Cardiac muscle cell (in vitro differentiated cells and primary cell): ENCODE results near the gene VN1R5. TPM values are rescaled to one million over a fixed set of nuclear protein-coding genes. Genes with fewer than 3 reads are reported as not detected.
"Not testable (repeated sequence)": the region's sequence is repeated elsewhere in the genome, so short reads cannot be mapped to it uniquely, and the experiment has no call there.

Experiments
- DNase-seq, 2 donors: peaks; one replicate each; pipeline versions ENCODE4 v3.0.0 to v3.0.0-alpha.2; 2010 to 2017; ENCODE audit warnings: low read depth in 1 of 2, low spot score in 1 of 2
- H3K27ac ChIP-seq: fragments of 200-600 bp; sonication (generic); 2 replicates; pipeline ENCODE4 v1.5.1; 2016
- H3K27me3 ChIP-seq: fragments of 200-600 bp; sonication (generic); 2 replicates; pipeline ENCODE4 v1.6.0; 2016; ENCODE audit warnings: control low read depth
- H3K36me3 ChIP-seq: fragments of 200-600 bp; sonication (generic); 2 replicates; pipeline ENCODE4 v1.5.1; 2016; ENCODE audit warnings: control low read depth
- H3K4me1 ChIP-seq: fragments of 200-600 bp; sonication (generic); 2 replicates; pipeline ENCODE4 v1.8.1; 2017; ENCODE audit warnings: low read depth, mild to moderate bottlenecking, mixed run types
- H3K4me3 ChIP-seq: fragments of 200-600 bp; sonication (generic); 2 replicates; pipeline ENCODE4 v1.5.1; 2016; ENCODE audit warnings: mild to moderate bottlenecking
- H3K9me3 ChIP-seq: fragments of 200-600 bp; sonication (generic); 2 replicates; pipeline ENCODE4 v1.5.1; 2017; ENCODE audit warnings: low read depth, mild to moderate bottlenecking, control low read depth
- CTCF ChIP-seq: IDR thresholded peaks from 2 replicates; pipeline ENCODE4 v1.5.1; 2012; ENCODE audit warnings: low read depth, mild to moderate bottlenecking, low read length
- polyA plus RNA-seq: library from polyadenylated mRNA; unstranded; fragments of >200 nt; fragmentation: Nextera tagmentation; extraction: Ambion mirVana; gene quantifications from 2 replicates; pipeline ENCODE4 v1.2.1, GENCODE V29; 2016
- total RNA-seq: library from RNA; depleted of rRNA; stranded (reverse); fragments of >200 nt; gene quantifications from 2 replicates; pipeline ENCODE4 v1.2.3, GENCODE V29; 2016

Gene VN1R5
- total and polyA plus RNA-seq, 2 experiments from 2014 or later: not detected

GRCh38 chr1:247288341-247288740 is 32.5 kb downstream of the VN1R5 start:
- Histone ChIP-seq H3K36me3 (no peaks in the 10 kb centered on the region), H3K27me3 (no peaks in the 10 kb centered on the region), H3K9me3 (no peaks in the 10 kb centered on the region), H3K4me3 (no peak overlapping the region), H3K27ac (no peak overlapping the region), H3K4me1 (no peaks in the 10 kb centered on the region)
- no peak for DNase-seq
- TF ChIP-seq CTCF: no peak

GRCh38 chr1:247289274-247289892 is 33.5 kb downstream of the VN1R5 start:
- not testable (repeated sequence) for DNase-seq, H3K9me3 ChIP-seq, H3K4me1 ChIP-seq, H3K4me3 ChIP-seq, H3K27ac ChIP-seq, H3K36me3 ChIP-seq, H3K27me3 ChIP-seq

- Histone ChIP-seq H3K4me1 (no peaks in the 10 kb centered on the region), H3K4me3 (no peak overlapping the region), H3K27me3 (no peaks in the 10 kb centered on the region), H3K9me3 (no peaks in the 10 kb centered on the region), H3K36me3 (no peaks in the 10 kb centered on the region), H3K27ac (no peak overlapping the region)
- no peak for DNase-seq
- TF ChIP-seq CTCF: no peak
Observed at GRCh38 chr1:247290576-247290975, 34.7 kb downstream of the VN1R5 start.

DNA sequence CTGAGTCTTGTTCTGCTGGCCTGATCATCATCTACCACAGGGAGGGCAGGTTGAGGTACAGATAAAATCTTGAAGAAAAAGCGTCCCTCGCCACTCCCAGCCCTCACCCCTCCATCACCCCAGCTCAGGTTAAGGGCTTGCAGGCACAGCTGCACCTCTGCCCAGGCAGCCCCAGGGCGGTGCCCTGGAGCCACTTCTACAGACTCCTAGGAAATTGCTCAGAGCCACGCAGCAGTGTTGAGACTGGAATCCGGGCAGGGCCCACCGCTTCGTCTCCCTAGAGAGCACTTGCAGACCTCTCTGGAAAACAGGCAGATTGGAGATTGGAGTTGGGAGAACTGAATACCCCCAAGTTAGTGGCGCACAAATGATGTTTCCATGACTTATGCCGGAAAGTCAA is 35.3 kb downstream of the VN1R5 start:
- Histone ChIP-seq H3K27ac (no peak overlapping the region), H3K36me3 (no peaks in the 10 kb centered on the region), H3K9me3 (no peaks in the 10 kb centered on the region), H3K4me3 (no peak overlapping the region), H3K27me3 (no peaks in the 10 kb centered on the region), H3K4me1 (no peaks in the 10 kb centered on the region)
- TF ChIP-seq CTCF: no peak
- DNase-seq: no peak

DNA sequence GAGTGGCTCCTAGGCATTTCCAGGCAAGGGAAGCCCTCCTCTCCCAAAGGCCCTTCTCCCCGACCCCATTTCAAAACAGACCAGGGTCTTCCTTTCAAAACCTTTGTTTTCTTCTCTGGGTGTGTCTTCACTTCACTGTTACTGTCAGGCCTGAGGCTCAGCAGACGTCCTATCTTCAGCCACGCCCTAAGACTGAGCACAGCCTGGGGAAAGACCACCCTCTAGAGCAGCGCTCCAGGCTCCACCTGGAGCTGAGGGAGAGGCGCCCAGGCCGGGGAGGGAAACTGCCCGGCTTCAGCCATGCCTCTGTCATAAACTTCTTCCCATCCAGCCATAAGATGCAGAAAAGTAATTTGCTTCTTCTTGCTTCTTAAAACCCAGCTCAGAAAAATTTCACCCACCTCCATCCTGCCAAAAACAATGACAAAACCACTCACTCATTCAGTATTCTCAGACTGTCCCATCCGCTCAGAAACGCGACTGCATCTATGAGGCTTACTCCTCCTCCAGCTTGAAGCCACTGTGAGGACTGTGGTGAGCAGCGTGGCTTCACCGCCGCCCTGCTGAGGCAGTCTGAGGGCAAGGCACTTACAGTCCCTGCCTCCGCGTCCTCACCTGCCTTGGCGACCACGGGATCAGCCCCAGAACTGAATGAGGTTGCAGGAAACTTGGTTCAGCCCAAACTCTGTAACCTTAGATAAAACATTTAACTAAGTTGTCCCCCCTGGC is 36.1 kb downstream of the VN1R5 start:
- Histone ChIP-seq H3K4me3 (no peak overlapping the region), H3K36me3 (no peaks in the 10 kb centered on the region), H3K9me3 (no peaks in the 10 kb centered on the region), H3K27ac (no peak overlapping the region), H3K4me1 (no peaks in the 10 kb centered on the region), H3K27me3 (no peaks in the 10 kb centered on the region)
- TF ChIP-seq CTCF: no peak
- no peak for DNase-seq

DNA sequence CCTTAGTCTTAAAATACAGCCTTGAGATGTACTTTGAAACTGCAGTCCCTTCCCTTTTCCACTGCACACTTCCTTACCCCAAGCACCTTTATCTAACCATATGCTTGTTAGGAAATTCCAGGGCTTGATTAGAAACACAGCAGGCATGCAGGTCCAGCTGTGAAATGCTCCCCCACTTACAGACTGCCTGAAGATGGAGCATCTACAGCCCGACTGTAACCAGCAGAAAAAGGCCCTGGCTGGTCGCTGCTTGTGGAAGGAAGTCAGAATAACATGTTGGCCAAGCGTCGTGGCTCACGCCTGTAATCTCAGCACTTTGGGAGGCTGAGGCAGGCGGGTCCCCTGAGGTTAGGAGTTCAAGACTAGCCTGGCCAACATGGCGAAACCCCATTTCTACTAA is 37.2 kb downstream of the VN1R5 start:
- TF ChIP-seq CTCF: no peak
- Histone ChIP-seq H3K27me3 (no peaks in the 10 kb centered on the region), H3K4me3 (no peak overlapping the region), H3K9me3 (no peaks in the 10 kb centered on the region), H3K36me3 (no peaks in the 10 kb centered on the region), H3K27ac (no peak overlapping the region), H3K4me1 (no peaks in the 10 kb centered on the region)
- DNase-seq: peak; percentile 52 to 83
